GM21423 (cell line): ENCODE data around the gene TLL2.
"Not testable (repeated sequence)": the region's sequence is repeated elsewhere in the genome, so short reads cannot be mapped to it uniquely, and the experiment has no call there.

Experiments
- ATAC-seq: cut with Tn5 transposase; IDR thresholded peaks from one replicate; pipeline ENCODE4 v1.9.1; 2021; ENCODE audit warnings: mild to moderate bottlenecking, moderate library complexity; ENCODE audit not compliant: unreplicated experiment

The TLL2 gene

GRCh38 chr10:96513698-96514561 lies at the start of gene TLL2:
Gene TLL2, minus strand, starts transcription at chr10:96513926. Its CDS starts 241 bp downstream, at chr10:96513685.
- ATAC-seq: peak; percentile 75

- ATAC-seq: no peak
These were observed 47.5 kb upstream of the TLL2 start for GRCh38 chr10:96560966-96561887.

GRCh38 chr10:96560489-96560888 lies 46.8 kb upstream of the TLL2 start:
- no peak for ATAC-seq

GRCh38 chr10:96556003-96556402 lies 42.3 kb upstream of the TLL2 start:
- no peak for ATAC-seq

GRCh38 chr10:96555330-96555729 lies 41.6 kb upstream of the TLL2 start:
- no peak for ATAC-seq

GRCh38 chr10:96548589-96548988 lies 34.9 kb upstream of the TLL2 start:
- no peak for ATAC-seq

GRCh38 chr10:96545558-96545957 lies 31.8 kb upstream of the TLL2 start:
- ATAC-seq: not testable (repeated sequence)

- no peak for ATAC-seq
These were observed 28.2 kb upstream of the TLL2 start for GRCh38 chr10:96541921-96542320.

- no peak for ATAC-seq
These were observed 26.5 kb upstream of the TLL2 start for GRCh38 chr10:96540240-96540639.

GRCh38 chr10:96538683-96539082 lies 25.0 kb upstream of the TLL2 start:
- ATAC-seq: no peak

GRCh38 chr10:96536129-96536528 lies 22.4 kb upstream of the TLL2 start:
- ATAC-seq: no peak

GRCh38 chr10:96532523-96532922 lies 18.8 kb upstream of the TLL2 start:
- ATAC-seq: no peak

- no peak for ATAC-seq
These were observed 16.0 kb upstream of the TLL2 start for GRCh38 chr10:96529634-96530279.

GRCh38 chr10:96524741-96525140 lies 11.0 kb upstream of the TLL2 start:
- ATAC-seq: no peak

GRCh38 chr10:96517284-96517683 lies 3.6 kb upstream of the TLL2 start:
- no peak for ATAC-seq

GRCh38 chr10:96516337-96516736 lies 2.6 kb upstream of the TLL2 start:
- ATAC-seq: no peak

- ATAC-seq: peak; percentile 46
These were observed 425 bp downstream of the TLL2 start for GRCh38 chr10:96513305-96513697.

GRCh38 chr10:96512524-96513304 lies 1.0 kb downstream of the TLL2 start:
- no peak for ATAC-seq

GRCh38 chr10:96511044-96511945 lies 2.4 kb downstream of the TLL2 start:
- ATAC-seq: no peak
